Liver (tissue), 3 donors: ENCODE data around the gene ASPG.

Experiments used
- FOXA1 ChIP-seq: IDR thresholded peaks from 2 replicates; pipeline ENCODE4 v1.6.1; 2016; ENCODE audit warnings: antibody characterized with exemption
- FOXA2 ChIP-seq: IDR thresholded peaks from 2 replicates; pipeline ENCODE4 v1.6.1; 2016; ENCODE audit warnings: antibody characterized with exemption
- GABPA ChIP-seq, 2 donors: IDR thresholded peaks in 1 of 2; conservative IDR thresholded peaks in 1 of 2; 2 replicates each; pipeline ENCODE4 v1.6.1; 2016; ENCODE audit warnings: antibody characterized with exemption in 2 of 2, mild to moderate bottlenecking in 1 of 2, moderate library complexity in 1 of 2
- JUND ChIP-seq, 2 donors: IDR thresholded peaks; 2 replicates each; pipeline ENCODE4 v1.6.1; 2016; ENCODE audit warnings: antibody characterized with exemption in 2 of 2
- RAD21 ChIP-seq, 2 donors: IDR thresholded peaks; 2 replicates each; pipeline ENCODE4 v1.6.1; 2016; ENCODE audit warnings: antibody characterized with exemption in 2 of 2, mild to moderate bottlenecking in 2 of 2
- RXRA ChIP-seq, 2 donors: IDR thresholded peaks; 2 replicates each; pipeline ENCODE4 v1.6.1; 2017 to 2018; ENCODE audit warnings: antibody characterized with exemption in 2 of 2, mild to moderate bottlenecking in 1 of 2
- SP1 ChIP-seq: IDR thresholded peaks from 2 replicates; pipeline ENCODE4 v1.6.1; 2018; ENCODE audit warnings: antibody characterized with exemption, mild to moderate bottlenecking
- TAF1 ChIP-seq: conservative IDR thresholded peaks from 2 replicates; pipeline ENCODE4 v1.6.1; 2016; ENCODE audit warnings: antibody characterized with exemption, mild to moderate bottlenecking
- YY1 ChIP-seq: IDR thresholded peaks from 2 replicates; pipeline ENCODE4 v1.6.1; 2016; ENCODE audit warnings: antibody characterized with exemption, mild to moderate bottlenecking
- ZBTB33 ChIP-seq: IDR thresholded peaks from 2 replicates; pipeline ENCODE4 v1.6.1; 2016; ENCODE audit warnings: antibody characterized with exemption
- TF ChIP-seq, protein P1 (sequence below): fragments of 150-350 bp; IDR thresholded peaks from 2 replicates; pipeline ENCODE4 v1.5.1; 2017; ENCODE audit warnings: improper control_type of control experiment, low read depth, low read length; ENCODE audit not compliant: missing input control
- TF ChIP-seq, protein P2 (sequence below): IDR thresholded peaks from 2 replicates; pipeline ENCODE4 v1.6.1; 2016; ENCODE audit warnings: antibody characterized with exemption
- TF ChIP-seq, protein P3 (sequence below): IDR thresholded peaks from 2 replicates; pipeline ENCODE4 v1.6.1; 2016; ENCODE audit warnings: antibody characterized with exemption, mild to moderate bottlenecking
- TF ChIP-seq, protein P4 (sequence below): IDR thresholded peaks from 2 replicates; pipeline ENCODE4 v1.6.1; 2016; ENCODE audit warnings: antibody characterized with exemption
- donor health status: healthy.
- donor health status: healthy.

DNA sequence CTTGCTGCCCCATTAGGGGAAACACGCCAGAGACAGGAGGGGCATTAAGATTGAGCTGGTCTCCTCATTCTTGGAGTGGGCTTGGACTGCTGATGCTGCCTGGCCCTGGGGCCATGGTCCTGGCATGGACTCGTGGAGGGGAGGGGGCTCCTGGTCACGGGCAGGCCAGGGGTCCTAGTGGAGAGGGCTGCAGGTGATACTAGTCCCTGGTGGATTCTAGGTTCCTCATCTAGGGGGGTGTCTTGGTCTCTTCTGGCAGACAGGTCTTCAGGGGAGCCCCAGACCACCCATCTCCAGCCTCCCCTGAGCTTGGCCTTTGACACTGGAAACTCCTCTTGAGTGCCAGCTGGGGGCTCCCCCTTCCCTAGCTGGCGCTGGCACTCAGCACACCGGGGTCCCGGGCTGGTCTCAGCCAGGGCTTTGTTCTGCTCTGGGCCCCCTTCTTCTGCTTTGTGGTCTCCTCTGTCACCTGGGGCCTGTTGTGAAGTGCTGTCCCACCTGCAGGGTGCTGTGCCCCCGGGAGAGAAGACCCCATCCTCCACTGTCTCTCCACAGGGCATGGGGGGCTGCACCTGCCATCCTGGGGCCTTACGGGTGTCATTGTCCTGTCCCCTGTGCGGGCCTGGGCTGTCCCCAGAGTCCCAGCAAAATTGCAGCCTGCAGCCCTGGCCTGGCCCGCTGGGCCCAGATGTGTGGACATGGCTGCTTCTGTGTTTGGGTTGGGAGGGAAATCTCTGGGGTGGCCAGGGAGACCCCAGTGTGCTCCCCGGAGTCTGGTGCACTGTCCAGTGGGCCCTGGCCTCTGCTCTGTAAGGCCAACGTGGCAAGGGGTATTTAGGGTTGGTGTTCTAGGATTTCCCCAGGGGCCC, 55.2 kb downstream of the ASPG start:
- no peak for TF ChIP-seq YY1
- TF ChIP-seq, protein P1, sequence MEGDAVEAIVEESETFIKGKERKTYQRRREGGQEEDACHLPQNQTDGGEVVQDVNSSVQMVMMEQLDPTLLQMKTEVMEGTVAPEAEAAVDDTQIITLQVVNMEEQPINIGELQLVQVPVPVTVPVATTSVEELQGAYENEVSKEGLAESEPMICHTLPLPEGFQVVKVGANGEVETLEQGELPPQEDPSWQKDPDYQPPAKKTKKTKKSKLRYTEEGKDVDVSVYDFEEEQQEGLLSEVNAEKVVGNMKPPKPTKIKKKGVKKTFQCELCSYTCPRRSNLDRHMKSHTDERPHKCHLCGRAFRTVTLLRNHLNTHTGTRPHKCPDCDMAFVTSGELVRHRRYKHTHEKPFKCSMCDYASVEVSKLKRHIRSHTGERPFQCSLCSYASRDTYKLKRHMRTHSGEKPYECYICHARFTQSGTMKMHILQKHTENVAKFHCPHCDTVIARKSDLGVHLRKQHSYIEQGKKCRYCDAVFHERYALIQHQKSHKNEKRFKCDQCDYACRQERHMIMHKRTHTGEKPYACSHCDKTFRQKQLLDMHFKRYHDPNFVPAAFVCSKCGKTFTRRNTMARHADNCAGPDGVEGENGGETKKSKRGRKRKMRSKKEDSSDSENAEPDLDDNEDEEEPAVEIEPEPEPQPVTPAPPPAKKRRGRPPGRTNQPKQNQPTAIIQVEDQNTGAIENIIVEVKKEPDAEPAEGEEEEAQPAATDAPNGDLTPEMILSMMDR = no peak
- no peak for TF ChIP-seq GABPA (IDR thresholded peaks at IDR 0.05 in 1 of 2, conservative IDR thresholded peaks at IDR 0.05 in 1 of 2)
- TF ChIP-seq RAD21 (IDR thresholded peaks at IDR 0.05) = no peak
- TF ChIP-seq RXRA (IDR thresholded peaks at IDR 0.05) = no peak
- TF ChIP-seq, protein P2, sequence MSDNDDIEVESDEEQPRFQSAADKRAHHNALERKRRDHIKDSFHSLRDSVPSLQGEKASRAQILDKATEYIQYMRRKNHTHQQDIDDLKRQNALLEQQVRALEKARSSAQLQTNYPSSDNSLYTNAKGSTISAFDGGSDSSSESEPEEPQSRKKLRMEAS = no peak
- TF ChIP-seq TAF1 = no peak
- no peak for TF ChIP-seq FOXA1
- TF ChIP-seq ZBTB33 = no peak
- no peak for TF ChIP-seq SP1
- TF ChIP-seq, protein P3, sequence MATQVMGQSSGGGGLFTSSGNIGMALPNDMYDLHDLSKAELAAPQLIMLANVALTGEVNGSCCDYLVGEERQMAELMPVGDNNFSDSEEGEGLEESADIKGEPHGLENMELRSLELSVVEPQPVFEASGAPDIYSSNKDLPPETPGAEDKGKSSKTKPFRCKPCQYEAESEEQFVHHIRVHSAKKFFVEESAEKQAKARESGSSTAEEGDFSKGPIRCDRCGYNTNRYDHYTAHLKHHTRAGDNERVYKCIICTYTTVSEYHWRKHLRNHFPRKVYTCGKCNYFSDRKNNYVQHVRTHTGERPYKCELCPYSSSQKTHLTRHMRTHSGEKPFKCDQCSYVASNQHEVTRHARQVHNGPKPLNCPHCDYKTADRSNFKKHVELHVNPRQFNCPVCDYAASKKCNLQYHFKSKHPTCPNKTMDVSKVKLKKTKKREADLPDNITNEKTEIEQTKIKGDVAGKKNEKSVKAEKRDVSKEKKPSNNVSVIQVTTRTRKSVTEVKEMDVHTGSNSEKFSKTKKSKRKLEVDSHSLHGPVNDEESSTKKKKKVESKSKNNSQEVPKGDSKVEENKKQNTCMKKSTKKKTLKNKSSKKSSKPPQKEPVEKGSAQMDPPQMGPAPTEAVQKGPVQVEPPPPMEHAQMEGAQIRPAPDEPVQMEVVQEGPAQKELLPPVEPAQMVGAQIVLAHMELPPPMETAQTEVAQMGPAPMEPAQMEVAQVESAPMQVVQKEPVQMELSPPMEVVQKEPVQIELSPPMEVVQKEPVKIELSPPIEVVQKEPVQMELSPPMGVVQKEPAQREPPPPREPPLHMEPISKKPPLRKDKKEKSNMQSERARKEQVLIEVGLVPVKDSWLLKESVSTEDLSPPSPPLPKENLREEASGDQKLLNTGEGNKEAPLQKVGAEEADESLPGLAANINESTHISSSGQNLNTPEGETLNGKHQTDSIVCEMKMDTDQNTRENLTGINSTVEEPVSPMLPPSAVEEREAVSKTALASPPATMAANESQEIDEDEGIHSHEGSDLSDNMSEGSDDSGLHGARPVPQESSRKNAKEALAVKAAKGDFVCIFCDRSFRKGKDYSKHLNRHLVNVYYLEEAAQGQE = no peak
- TF ChIP-seq, protein P4, sequence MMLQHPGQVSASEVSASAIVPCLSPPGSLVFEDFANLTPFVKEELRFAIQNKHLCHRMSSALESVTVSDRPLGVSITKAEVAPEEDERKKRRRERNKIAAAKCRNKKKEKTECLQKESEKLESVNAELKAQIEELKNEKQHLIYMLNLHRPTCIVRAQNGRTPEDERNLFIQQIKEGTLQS = no peak
- TF ChIP-seq FOXA2 = no peak
- TF ChIP-seq JUND (IDR thresholded peaks at IDR 0.05) = no peak
